CD4-positive, alpha-beta memory T cell (primary cell): Measurements from ENCODE around the gene EGR2. TPM values are rescaled to one million over a fixed set of nuclear protein-coding genes. Genes with fewer than 3 reads are reported as not detected.

ENCODE experiments used
- CTCF ChIA-PET: fragments of 350-600 bp; sonication (Branson Sonifier 250); formaldehyde crosslinking; loops from one replicate; lab custom pipeline; 2021; ENCODE audit warnings: inconsistent platforms; ENCODE audit not compliant: partially characterized antibody; lab: Charles Lee
- POLR2A ChIA-PET: fragments of 350-600 bp; sonication (Branson Sonifier 250); formaldehyde crosslinking; loops from one replicate; lab custom pipeline; 2021; ENCODE audit not compliant: partially characterized antibody; lab: Charles Lee
- DNase-seq, 5 donors: peaks; one replicate each; pipeline versions ENCODE4 v3.0.0 to v3.0.0-alpha.2; 2020 to 2022; ENCODE audit warnings: mixed read lengths in 1 of 5
- H3K27ac ChIP-seq: one replicate; pipeline ENCODE4 v1.7.0; 2013; ENCODE audit warnings: low read depth, low read length
- H3K27me3 ChIP-seq: 2 replicates; pipeline ENCODE4 v1.7.0; 2013; ENCODE audit warnings: mild to moderate bottlenecking, low read length, moderate library complexity; ENCODE audit not compliant: insufficient read depth
- H3K36me3 ChIP-seq: 2 replicates; pipeline ENCODE4 v1.7.0; 2013; ENCODE audit warnings: mild to moderate bottlenecking, low read length, moderate library complexity; ENCODE audit not compliant: insufficient read depth
- H3K4me1 ChIP-seq: 2 replicates; pipeline ENCODE4 v1.7.0; 2013; ENCODE audit warnings: mild to moderate bottlenecking, low read length, moderate library complexity; ENCODE audit not compliant: insufficient read depth
- H3K4me3 ChIP-seq, 2 donors: one replicate each; pipeline ENCODE4 v1.7.0; 2013; ENCODE audit warnings: low read length in 2 of 2, mild to moderate bottlenecking in 1 of 2
- H3K9me3 ChIP-seq, 2 donors: one replicate each; pipeline ENCODE4 v1.7.0; 2013; ENCODE audit warnings: low read length in 2 of 2, control low read depth in 1 of 2; ENCODE audit not compliant: control insufficient read depth in 1 of 2
- H3K27ac Mint-ChIP-seq, 7 donors: one replicate each; pipeline ENCODE4 v1.8.0; 2020 to 2021; ENCODE audit warnings: mixed read lengths in 7 of 7, mild to moderate bottlenecking in 6 of 7, inconsistent platforms in 3 of 7, moderate library complexity in 3 of 7
- H3K27me3 Mint-ChIP-seq, 2 donors: one replicate each; pipeline ENCODE4 v1.8.0; 2020 to 2021; ENCODE audit warnings: mixed read lengths in 2 of 2
- H3K36me3 Mint-ChIP-seq, 2 donors: one replicate each; pipeline ENCODE4 v1.8.0; 2020 to 2021; ENCODE audit warnings: mixed read lengths in 2 of 2, inconsistent platforms in 1 of 2, mild to moderate bottlenecking in 1 of 2
- H3K4me1 Mint-ChIP-seq, 4 donors: one replicate each; pipeline ENCODE4 v1.8.0; 2020 to 2021; ENCODE audit warnings: mixed read lengths in 4 of 4, mild to moderate bottlenecking in 1 of 4
- H3K4me3 Mint-ChIP-seq, 8 donors: one replicate each; pipeline ENCODE4 v1.8.0; 2020 to 2021; ENCODE audit warnings: mixed read lengths in 8 of 8, mild to moderate bottlenecking in 7 of 8, moderate library complexity in 6 of 8, inconsistent platforms in 3 of 8
- H3K9me3 Mint-ChIP-seq, 8 donors: one replicate each; pipeline ENCODE4 v1.8.0; 2020 to 2021; ENCODE audit warnings: mixed read lengths in 8 of 8, mild to moderate bottlenecking in 5 of 8, inconsistent platforms in 3 of 8, moderate library complexity in 1 of 8
- intact Hi-C: fragments of 100-400 bp; cut with micrococcal nuclease; formaldehyde crosslinking; loops from one replicate; pipeline ENCODE4 v1.15.1; 2023
- polyA plus RNA-seq, 2 donors: library from polyadenylated mRNA; unstranded; fragments of 300-500 nt; fragmentation: Illumina TruSeq; gene quantifications; one replicate each; pipeline ENCODE4 v1.2.3, GENCODE V29; 2021
- total RNA-seq, 2 experiments: library from RNA; stranded (reverse); gene quantifications; one replicate each; pipeline ENCODE4 v1.2.3, GENCODE V29; 2021

The EGR2 gene
- total and polyA plus RNA-seq, 4 experiments from 2014 or later: 0.22 to 2.2 (median 2.0) TPM; not detected in 1

GRCh38 chr10:62852961-62853702, 37.0 kb upstream of the EGR2 start:
- H3K4me1 Mint-ChIP-seq: peaks cover 16 to 40% (median 32%) of the 10 kb centered on the region in 4 donors
- H3K27me3 ChIP-seq: no peaks in the 10 kb centered on the region
- peaks cover 27% of the 10 kb centered on the region for H3K4me1 ChIP-seq
- H3K36me3 Mint-ChIP-seq: peaks cover 0 to 3% of the 10 kb centered on the region in 2 donors
- H3K9me3 Mint-ChIP-seq: peaks cover 0 to 12% (median 8%) of the 10 kb centered on the region in 8 donors
- no peak overlapping the region for H3K4me3 ChIP-seq
- H3K27ac Mint-ChIP-seq: no peak overlapping the region
- POLR2A ChIA-PET: interaction anchor here (0.6 kb wide), 1 partner anchor 986 kb away, joined by 3 read pairs; no protein-coding TSS in a partner anchor
- H3K27me3 Mint-ChIP-seq: peaks cover 0 to 4% of the 10 kb centered on the region in 2 donors
- H3K27ac ChIP-seq: no peak overlapping the region
- peak in 2 of 5 donors; percentile 6 to 41 for DNase-seq
- CTCF ChIA-PET: no interaction called here
- intact Hi-C loops: no loop called here
- peak overlapping the region in 5 of 8 donors; percentile 9 to 50 (median 44) for H3K4me3 Mint-ChIP-seq
- H3K9me3 ChIP-seq: peaks cover 0 to 1% of the 10 kb centered on the region in 2 donors
- H3K36me3 ChIP-seq: no peaks in the 10 kb centered on the region

GRCh38 chr10:62851442-62851841, 35.3 kb upstream of the EGR2 start:
- ChIA-PET POLR2A (no interaction called here), CTCF (no interaction called here)
- Mint-ChIP-seq H3K9me3 (peaks cover 0 to 29% (median 22%) of the 10 kb centered on the region in 8 donors), H3K4me3 (no peak overlapping the region), H3K4me1 (peaks cover 16 to 37% (median 27%) of the 10 kb centered on the region in 4 donors), H3K27me3 (peaks cover 0 to 6% of the 10 kb centered on the region in 2 donors), H3K36me3 (peaks cover 3% of the 10 kb centered on the region in 2 donors), H3K27ac (no peak overlapping the region)
- DNase-seq: no peak
- Histone ChIP-seq H3K27ac (no peak overlapping the region), H3K36me3 (no peaks in the 10 kb centered on the region), H3K9me3 (peaks cover 0 to 8% of the 10 kb centered on the region in 2 donors), H3K4me3 (no peak overlapping the region), H3K4me1 (peaks cover 24% of the 10 kb centered on the region), H3K27me3 (no peaks in the 10 kb centered on the region)
- intact Hi-C loops: no loop called here

- intact Hi-C loops: no loop called here
- Histone ChIP-seq H3K4me3 (no peak overlapping the region), H3K9me3 (peaks cover 0 to 8% of the 10 kb centered on the region in 2 donors), H3K27ac (no peak overlapping the region), H3K4me1 (peaks cover 16% of the 10 kb centered on the region), H3K36me3 (no peaks in the 10 kb centered on the region), H3K27me3 (no peaks in the 10 kb centered on the region)
- ChIA-PET POLR2A (no interaction called here), CTCF (no interaction called here)
- Mint-ChIP-seq H3K27me3 (peaks cover 0 to 6% of the 10 kb centered on the region in 2 donors), H3K36me3 (peaks cover 3% of the 10 kb centered on the region in 2 donors), H3K4me1 (peaks cover 13 to 29% (median 20%) of the 10 kb centered on the region in 4 donors), H3K27ac (no peak overlapping the region), H3K9me3 (peaks cover 0 to 31% (median 22%) of the 10 kb centered on the region in 8 donors), H3K4me3 (no peak overlapping the region)
- no peak for DNase-seq
These were observed 34.5 kb upstream of the EGR2 start for GRCh38 chr10:62850646-62851045.

GRCh38 chr10:62847433-62847832, 31.3 kb upstream of the EGR2 start:
- peaks cover 0 to 9% (median 3%) of the 10 kb centered on the region in 4 donors for H3K4me1 Mint-ChIP-seq
- H3K27ac ChIP-seq: no peak overlapping the region

GRCh38 chr10:62844280-62845011, 28.3 kb upstream of the EGR2 start:
- Mint-ChIP-seq H3K4me1 (peaks cover 0 to 6% (median 0%) of the 10 kb centered on the region in 4 donors), H3K27ac (no peak overlapping the region), H3K4me3 (no peak overlapping the region), H3K36me3 (peaks cover 3% of the 10 kb centered on the region in 2 donors), H3K9me3 (peaks cover 0 to 30% (median 22%) of the 10 kb centered on the region in 8 donors), H3K27me3 (peaks cover 4 to 5% of the 10 kb centered on the region in 2 donors)
- ChIA-PET POLR2A (no interaction called here), CTCF (no interaction called here)
- peaks cover 0 to 8% of the 10 kb centered on the region in 2 donors for H3K9me3 ChIP-seq
- intact Hi-C loops: no loop called here
- no peaks in the 10 kb centered on the region for H3K4me1 ChIP-seq
- no peak overlapping the region for H3K27ac ChIP-seq
- H3K4me3 ChIP-seq: no peak overlapping the region
- no peaks in the 10 kb centered on the region for H3K27me3 ChIP-seq
- no peaks in the 10 kb centered on the region for H3K36me3 ChIP-seq
- DNase-seq: no peak

More at GRCh38 chr10:62847433-62847832, 31.3 kb upstream of the EGR2 start:
- CTCF ChIA-PET: no interaction called here
- no peaks in the 10 kb centered on the region for H3K36me3 ChIP-seq
- no peaks in the 10 kb centered on the region for H3K4me1 ChIP-seq
- intact Hi-C loops: no loop called here
- no peak overlapping the region for H3K27ac Mint-ChIP-seq
- no peak overlapping the region for H3K4me3 ChIP-seq
- DNase-seq: no peak
- peaks cover 3 to 5% of the 10 kb centered on the region in 2 donors for H3K27me3 Mint-ChIP-seq
- POLR2A ChIA-PET: no interaction called here
- H3K27me3 ChIP-seq: no peaks in the 10 kb centered on the region
- peaks cover 3% of the 10 kb centered on the region in 2 donors for H3K36me3 Mint-ChIP-seq
- H3K9me3 Mint-ChIP-seq: peaks cover 0 to 31% (median 22%) of the 10 kb centered on the region in 8 donors
- no peak overlapping the region for H3K4me3 Mint-ChIP-seq
- peaks cover 0 to 8% of the 10 kb centered on the region in 2 donors for H3K9me3 ChIP-seq

- Mint-ChIP-seq H3K27ac (no peak overlapping the region), H3K4me3 (no peak overlapping the region), H3K9me3 (peaks cover 0 to 24% (median 17%) of the 10 kb centered on the region in 8 donors), H3K4me1 (peaks cover 0 to 6% (median 0%) of the 10 kb centered on the region in 4 donors), H3K27me3 (peaks cover 2 to 5% of the 10 kb centered on the region in 2 donors), H3K36me3 (peaks cover 0 to 3% of the 10 kb centered on the region in 2 donors)
- no peak for DNase-seq
- H3K27me3 ChIP-seq: no peaks in the 10 kb centered on the region
- no peaks in the 10 kb centered on the region for H3K36me3 ChIP-seq
- H3K9me3 ChIP-seq: peaks cover 0 to 8% of the 10 kb centered on the region in 2 donors
- ChIA-PET POLR2A (no interaction called here), CTCF (interaction anchor here (0.9 kb wide), 1 partner anchor 233 kb away, joined by 3 read pairs; no protein-coding TSS in a partner anchor)
- H3K4me3 ChIP-seq: no peak overlapping the region
- H3K4me1 ChIP-seq: no peaks in the 10 kb centered on the region
- intact Hi-C loops: no loop called here
- H3K27ac ChIP-seq: no peak overlapping the region
These were observed 27.4 kb upstream of the EGR2 start for GRCh38 chr10:62843600-62843999.

GRCh38 chr10:62842983-62843382, 26.8 kb upstream of the EGR2 start:
- no peak overlapping the region for H3K27ac Mint-ChIP-seq
- H3K9me3 ChIP-seq: peaks cover 0 to 5% of the 10 kb centered on the region in 2 donors
- ChIA-PET POLR2A (no interaction called here), CTCF (interaction anchor here (0.9 kb wide), 1 partner anchor 233 kb away, joined by 3 read pairs; no protein-coding TSS in a partner anchor)
- no peaks in the 10 kb centered on the region for H3K36me3 ChIP-seq
- H3K27me3 ChIP-seq: no peaks in the 10 kb centered on the region
- peaks cover 0 to 17% (median 12%) of the 10 kb centered on the region in 8 donors for H3K9me3 Mint-ChIP-seq
- peaks cover 2 to 5% of the 10 kb centered on the region in 2 donors for H3K27me3 Mint-ChIP-seq
- peaks cover 0 to 3% of the 10 kb centered on the region in 2 donors for H3K36me3 Mint-ChIP-seq
- no peak overlapping the region for H3K4me3 Mint-ChIP-seq
- no peak overlapping the region for H3K4me3 ChIP-seq
- intact Hi-C loops: no loop called here
- peaks cover 0 to 6% (median 0%) of the 10 kb centered on the region in 4 donors for H3K4me1 Mint-ChIP-seq
- no peaks in the 10 kb centered on the region for H3K4me1 ChIP-seq
- no peak overlapping the region for H3K27ac ChIP-seq
- no peak for DNase-seq
